ENCODE results near the gene DEPDC1. TPM values are rescaled to one million over a fixed set of nuclear protein-coding genes. Genes with fewer than 3 reads are reported as not detected.
"Not testable (repeated sequence)": the region's sequence is repeated elsewhere in the genome, so short reads cannot be mapped to it uniquely, and the experiment has no call there.

The DEPDC1 gene
- total RNA-seq, 4 donors from 2014 or later, result not detected

- Histone ChIP-seq H3K27me3 (no peaks in the 10 kb centered on the region), H3K4me1 (peaks cover 0 to 20% (median 7%) of the 10 kb centered on the region in 4 donors), H3K9me3 (no peaks in the 10 kb centered on the region), H3K27ac (no peak overlapping the region), H3K4me3 (no peak overlapping the region), H3K36me3 (no peaks in the 10 kb centered on the region)
- DNase-seq (ENCODE audit: low spot score in 2 of 2), result no peak
- TF ChIP-seq CTCF (IDR thresholded peaks at IDR 0.05) (no peak), POLR2A (IDR thresholded peaks at IDR 0.05) (no peak), EP300 (IDR thresholded peaks at IDR 0.05) (no peak)
- 63 to 72% methylated on average over 2 of the region's 2 CpGs for WGBS, 2 donors
Observed at GRCh38 chr1:68493193-68493592, 3.7 kb downstream of the DEPDC1 start.

GRCh38 chr1:68492255-68492654, 4.6 kb downstream of the DEPDC1 start:
- H3K36me3 ChIP-seq; H3K27me3 ChIP-seq; H3K4me3 ChIP-seq; DNase-seq (ENCODE audit: low spot score in 2 of 2); H3K27ac ChIP-seq; H3K9me3 ChIP-seq: not testable (repeated sequence)
- H3K4me1 ChIP-seq, result peaks cover 0 to 12% (median 7%) of the 10 kb centered on the region in 4 donors
- 94 to 97% methylated on average over 6 of the region's 6 CpGs for WGBS, 2 donors

GRCh38 chr1:68490046-68490651, 6.7 kb downstream of the DEPDC1 start:
- H3K4me3 ChIP-seq, result no peak overlapping the region
- DNase-seq (ENCODE audit: low spot score in 2 of 2), result no peak
- H3K4me1 ChIP-seq, result no peaks in the 10 kb centered on the region
- H3K27ac ChIP-seq, result no peak overlapping the region
- H3K27me3 ChIP-seq, result no peaks in the 10 kb centered on the region
- TF ChIP-seq EP300 (IDR thresholded peaks at IDR 0.05), result no peak
- TF ChIP-seq POLR2A (IDR thresholded peaks at IDR 0.05), result no peak
- no peak for TF ChIP-seq CTCF (IDR thresholded peaks at IDR 0.05)
- H3K9me3 ChIP-seq, result no peaks in the 10 kb centered on the region
- 94 to 95% methylated on average over 2 of the region's 2 CpGs for WGBS, 2 donors
- H3K36me3 ChIP-seq, result no peaks in the 10 kb centered on the region

- no peaks in the 10 kb centered on the region for H3K9me3 ChIP-seq
- H3K4me1 ChIP-seq, result no peaks in the 10 kb centered on the region
- no peaks in the 10 kb centered on the region for H3K27me3 ChIP-seq
- H3K27ac ChIP-seq, result no peak overlapping the region
- H3K36me3 ChIP-seq, result no peaks in the 10 kb centered on the region
- peak in 1 of 5 experiments; percentile 10 for TF ChIP-seq CTCF (IDR thresholded peaks at IDR 0.05)
- TF ChIP-seq EP300 (IDR thresholded peaks at IDR 0.05), result no peak
- WGBS, 2 donors, result 55 to 66% methylated on average over 3 of the region's 3 CpGs
- no peak overlapping the region for H3K4me3 ChIP-seq
- DNase-seq (ENCODE audit: low spot score in 2 of 2), result no peak
Observed at GRCh38 chr1:68485431-68486022, 11.4 kb downstream of the DEPDC1 start.

- WGBS, 2 donors, result 100% methylated on average over 1 of the region's 1 CpG
- Histone ChIP-seq H3K4me3 (no peak overlapping the region), H3K27ac (no peak overlapping the region), H3K36me3 (no peaks in the 10 kb centered on the region), H3K9me3 (no peaks in the 10 kb centered on the region), H3K27me3 (no peaks in the 10 kb centered on the region), H3K4me1 (no peaks in the 10 kb centered on the region)
- no peak for DNase-seq (ENCODE audit: low spot score in 2 of 2)
- no peak for TF ChIP-seq CTCF (IDR thresholded peaks at IDR 0.05)
- no peak for TF ChIP-seq POLR2A (IDR thresholded peaks at IDR 0.05)
- TF ChIP-seq EP300 (IDR thresholded peaks at IDR 0.05), result no peak
Observed at GRCh38 chr1:68484618-68485017, 12.3 kb downstream of the DEPDC1 start.

Measured in tibial nerve (tissue), 4 donors.